Measurements from ENCODE around the gene RAB20. TPM values are rescaled to one million over a fixed set of nuclear protein-coding genes. Genes with fewer than 3 reads are reported as not detected.

RAB20 gene
- total RNA-seq, 1 experiment from 2014 or later, result 147 TPM

Other genes starting within 250 kb of the RAB20 start
- gene NAXD, start 53.8 kb upstream of the RAB20 start, total RNA-seq (2014; rRNA removed; shearing (Covaris generic)), result 43.3 and 44.5 TPM in 2 replicates
- gene CARS2, start 144.4 kb upstream of the RAB20 start, total RNA-seq (2014; rRNA removed; shearing (Covaris generic)), result 88.3 and 107 TPM in 2 replicates
- 59.4 and 61.3 TPM in 2 replicates for gene ING1, start 152.0 kb upstream of the RAB20 start, total RNA-seq (2014; rRNA removed; shearing (Covaris generic))